ENCODE measurements around the gene SNF8. TPM values are rescaled to one million over a fixed set of nuclear protein-coding genes. Genes with fewer than 3 reads are reported as not detected.

The SNF8 gene
- total and polyA plus RNA-seq, 7 donors = 69.7 to 188 (median 96.7) TPM

GRCh38 chr17:48908853-48909394, 35.7 kb downstream of the SNF8 start:
- peak overlapping the region; percentile 95 for H3K27ac ChIP-seq
- 2 to 3% (median 2%) methylated on average over 24 to 36 of the region's 36 CpGs for WGBS, 3 donors
- ATAC-seq (peak; percentile 21 to 63 (median 41)), DNase-seq (peak; percentile 78 to 81)
- H3K4me3 ChIP-seq = peak overlapping the region; percentile 85
- no peaks in the 10 kb centered on the region for H3K27me3 ChIP-seq (ENCODE audit: insufficient read depth in 3 of 3, low read length in 2 of 3)
- peaks cover 12 to 36% of the 10 kb centered on the region in 2 donors for H3K36me3 ChIP-seq (ENCODE audit: insufficient read depth in 1 of 2, low read depth in 1 of 2)
- H3K9me3 ChIP-seq = no peaks in the 10 kb centered on the region
- H3K4me1 ChIP-seq = peaks cover 18% of the 10 kb centered on the region
- no peak for TF ChIP-seq CTCF (IDR thresholded peaks at IDR 0.05)
- intact Hi-C loops (cut with DNase I) = loop anchor here (5.0 kb wide), 2 partner anchors 33 to 38 kb away; partner anchors contain the start of gene SNF8 (in 1 of the 2)

- no peak for TF ChIP-seq CTCF (IDR thresholded peaks at IDR 0.05)
- intact Hi-C loops (cut with DNase I) = loop anchor here (5.0 kb wide), 2 partner anchors 34 to 39 kb away; partner anchors contain the start of gene SNF8 (in 1 of the 2)
Measured at GRCh38 chr17:48908047-48908843, 36.4 kb downstream of the SNF8 start, which contains the start of gene UBE2Z. Gene UBE2Z, plus strand, starts transcription at chr17:48908407. Its CDS starts 97 bp downstream, at chr17:48908504.

GRCh38 chr17:48907713-48908046, 37.0 kb downstream of the SNF8 start:
- H3K4me3 ChIP-seq = peak overlapping the region; percentile 85
- H3K27me3 ChIP-seq (ENCODE audit: insufficient read depth in 3 of 3, low read length in 2 of 3) = no peaks in the 10 kb centered on the region
- peak in 2 of 4 donors; percentile 3 to 30 for ATAC-seq
- intact Hi-C loops (cut with DNase I) = loop anchor here (5.0 kb wide), 2 partner anchors 35 to 40 kb away; partner anchors contain the start of gene SNF8 (in 1 of the 2)
- H3K27ac ChIP-seq = peak overlapping the region; percentile 95
- WGBS, 3 donors = 40 to 43% (median 40%) methylated on average over 2 of the region's 2 CpGs
- no peaks in the 10 kb centered on the region for H3K9me3 ChIP-seq
- DNase-seq = no peak
- peaks cover 9 to 23% of the 10 kb centered on the region in 2 donors for H3K36me3 ChIP-seq (ENCODE audit: insufficient read depth in 1 of 2, low read depth in 1 of 2)
- H3K4me1 ChIP-seq = peaks cover 18% of the 10 kb centered on the region
- no peak for TF ChIP-seq CTCF (IDR thresholded peaks at IDR 0.05)

More at GRCh38 chr17:48908047-48908843, 36.4 kb downstream of the SNF8 start, which contains the start of gene UBE2Z:
- WGBS, 3 donors = 0 to 2% (median 0%) methylated on average over 41 to 81 of the region's 81 CpGs
- ATAC-seq (peak; percentile 97 to 99 (median 98)), DNase-seq (peak; percentile 94 to 97)
- peak within 1 kb of the TSS; percentile 85 for H3K4me3 ChIP-seq
- peaks cover 18% of the 10 kb centered on the region for H3K4me1 ChIP-seq
- peaks cover 12 to 29% of the 10 kb centered on the region in 2 donors for H3K36me3 ChIP-seq (ENCODE audit: insufficient read depth in 1 of 2, low read depth in 1 of 2)
- peak within 1 kb of the TSS; percentile 95 for H3K27ac ChIP-seq
- no peaks in the 10 kb centered on the region for H3K27me3 ChIP-seq (ENCODE audit: insufficient read depth in 3 of 3, low read length in 2 of 3)
- H3K9me3 ChIP-seq = no peaks in the 10 kb centered on the region

- Histone ChIP-seq H3K9me3 (no peaks in the 10 kb centered on the region), H3K4me1 (peaks cover 15% of the 10 kb centered on the region), H3K27me3 (ENCODE audit: insufficient read depth in 3 of 3, low read length in 2 of 3) (no peaks in the 10 kb centered on the region), H3K4me3 (no peak overlapping the region), H3K36me3 (ENCODE audit: insufficient read depth in 1 of 2, low read depth in 1 of 2) (peaks cover 3 to 8% of the 10 kb centered on the region in 2 donors), H3K27ac (no peak overlapping the region)
- no peak for DNase-seq
- TF ChIP-seq CTCF (IDR thresholded peaks at IDR 0.05) = no peak
- intact Hi-C loops (cut with DNase I) = loop anchor here (5.0 kb wide), 2 partner anchors 36 to 41 kb away; partner anchors contain the start of gene SNF8 (in 1 of the 2)
- 65 to 80% (median 79%) methylated on average over 9 of the region's 9 CpGs for WGBS, 3 donors
- no peak for ATAC-seq
Measured at GRCh38 chr17:48905987-48906515, 38.6 kb downstream of the SNF8 start.

Data from psoas muscle (tissue), 8 donors.